Neural progenitor cell (in vitro differentiated cells): ENCODE measurements around the gene ELOVL6. TPM values are rescaled to one million over a fixed set of nuclear protein-coding genes. Genes with fewer than 3 reads are reported as not detected.

Experiments used
- DNase-seq: peaks from one replicate; pipeline ENCODE4 v3.0.0-alpha.2; 2016; ENCODE audit warnings: low spot score
- H2AFZ ChIP-seq: fragments of 200-600 bp; sonication (generic); replicated peaks from 2 replicates; pipeline ENCODE4 v1.6.1; 2016; ENCODE audit warnings: antibody characterized with exemption
- H3F3A ChIP-seq: fragments of 200-600 bp; sonication (generic); 2 replicates; pipeline ENCODE4 v1.6.1; 2016; ENCODE audit warnings: antibody characterized with exemption, low read depth
- H3K27ac ChIP-seq: fragments of 200-600 bp; sonication (generic); 2 replicates; pipeline ENCODE4 v1.5.1; 2016; ENCODE audit warnings: mild to moderate bottlenecking
- H3K27me3 ChIP-seq: fragments of 200-600 bp; sonication (generic); 2 replicates; pipeline ENCODE4 v1.6.1; 2016; ENCODE audit warnings: mild to moderate bottlenecking, moderate library complexity
- H3K36me3 ChIP-seq: fragments of 200-600 bp; sonication (generic); 2 replicates; pipeline ENCODE4 v1.5.1; 2016
- H3K4me1 ChIP-seq: fragments of 200-600 bp; sonication (generic); 2 replicates; pipeline ENCODE4 v1.6.1; 2016; ENCODE audit warnings: mixed run types
- H3K4me2 ChIP-seq: fragments of 200-600 bp; sonication (generic); 2 replicates; pipeline ENCODE4 v1.6.1; 2016
- H3K4me3 ChIP-seq: fragments of 200-600 bp; sonication (generic); 2 replicates; pipeline ENCODE4 v1.5.1; 2016
- H3K79me2 ChIP-seq: fragments of 200-600 bp; sonication (generic); 2 replicates; pipeline ENCODE4 v1.6.1; 2016; ENCODE audit warnings: low read depth
- H3K9ac ChIP-seq: fragments of 200-600 bp; sonication (generic); 2 replicates; pipeline ENCODE4 v1.6.1; 2016
- H3K9me3 ChIP-seq: fragments of 200-600 bp; sonication (generic); 2 replicates; pipeline ENCODE4 v1.5.1; 2016; ENCODE audit warnings: low read depth
- H4K20me1 ChIP-seq: fragments of 200-600 bp; sonication (generic); 2 replicates; pipeline ENCODE4 v1.6.1; 2016; ENCODE audit warnings: low read depth
- H3K27ac Mint-ChIP-seq: 3 replicates; pipeline ENCODE4 v1.8.0; 2021; ENCODE audit warnings: mixed read lengths
- H3K27me3 Mint-ChIP-seq: 2 replicates; pipeline ENCODE4 v1.8.0; 2022; ENCODE audit warnings: low read depth, mild to moderate bottlenecking, inconsistent platforms, moderate library complexity, mixed read lengths; ENCODE audit not compliant: insufficient read depth
- H3K36me3 Mint-ChIP-seq: 3 replicates; pipeline ENCODE4 v1.8.0; 2021; ENCODE audit warnings: mixed read lengths
- H3K4me1 Mint-ChIP-seq: 3 replicates; pipeline ENCODE4 v1.8.0; 2021; ENCODE audit warnings: mixed read lengths
- H3K4me3 Mint-ChIP-seq: 3 replicates; pipeline ENCODE4 v1.8.0; 2021; ENCODE audit warnings: mild to moderate bottlenecking, moderate library complexity, mixed read lengths
- H3K9me3 Mint-ChIP-seq: 3 replicates; pipeline ENCODE4 v1.8.0; 2020; ENCODE audit warnings: mixed read lengths
- EZH2 ChIP-seq: fragments of 200-600 bp; sonication (generic); IDR thresholded peaks from 2 replicates; pipeline ENCODE4 v1.6.1; 2017; ENCODE audit warnings: antibody characterized with exemption, mild to moderate bottlenecking, moderate library complexity
- EZH2phosphoT487 ChIP-seq: fragments of 200-600 bp; sonication (generic); IDR thresholded peaks from 2 replicates; pipeline ENCODE4 v1.6.1; 2017; ENCODE audit warnings: antibody characterized with exemption
- total RNA-seq: library from RNA; depleted of rRNA; stranded (reverse); fragments of >200 nt; gene quantifications from 2 replicates; pipeline ENCODE4 v1.2.3, GENCODE V29; 2015; ENCODE audit warnings: low replicate concordance
- TF ChIP-seq, protein P1 (sequence below): fragments of 200-600 bp; sonication (generic); IDR thresholded peaks from 2 replicates; pipeline ENCODE4 v1.5.1; 2017; ENCODE audit warnings: antibody characterized with exemption, mild to moderate bottlenecking

Gene ELOVL6, protein sequence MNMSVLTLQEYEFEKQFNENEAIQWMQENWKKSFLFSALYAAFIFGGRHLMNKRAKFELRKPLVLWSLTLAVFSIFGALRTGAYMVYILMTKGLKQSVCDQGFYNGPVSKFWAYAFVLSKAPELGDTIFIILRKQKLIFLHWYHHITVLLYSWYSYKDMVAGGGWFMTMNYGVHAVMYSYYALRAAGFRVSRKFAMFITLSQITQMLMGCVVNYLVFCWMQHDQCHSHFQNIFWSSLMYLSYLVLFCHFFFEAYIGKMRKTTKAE
- total RNA-seq = 45.9 and 54.4 TPM in 2 replicates

DNA sequence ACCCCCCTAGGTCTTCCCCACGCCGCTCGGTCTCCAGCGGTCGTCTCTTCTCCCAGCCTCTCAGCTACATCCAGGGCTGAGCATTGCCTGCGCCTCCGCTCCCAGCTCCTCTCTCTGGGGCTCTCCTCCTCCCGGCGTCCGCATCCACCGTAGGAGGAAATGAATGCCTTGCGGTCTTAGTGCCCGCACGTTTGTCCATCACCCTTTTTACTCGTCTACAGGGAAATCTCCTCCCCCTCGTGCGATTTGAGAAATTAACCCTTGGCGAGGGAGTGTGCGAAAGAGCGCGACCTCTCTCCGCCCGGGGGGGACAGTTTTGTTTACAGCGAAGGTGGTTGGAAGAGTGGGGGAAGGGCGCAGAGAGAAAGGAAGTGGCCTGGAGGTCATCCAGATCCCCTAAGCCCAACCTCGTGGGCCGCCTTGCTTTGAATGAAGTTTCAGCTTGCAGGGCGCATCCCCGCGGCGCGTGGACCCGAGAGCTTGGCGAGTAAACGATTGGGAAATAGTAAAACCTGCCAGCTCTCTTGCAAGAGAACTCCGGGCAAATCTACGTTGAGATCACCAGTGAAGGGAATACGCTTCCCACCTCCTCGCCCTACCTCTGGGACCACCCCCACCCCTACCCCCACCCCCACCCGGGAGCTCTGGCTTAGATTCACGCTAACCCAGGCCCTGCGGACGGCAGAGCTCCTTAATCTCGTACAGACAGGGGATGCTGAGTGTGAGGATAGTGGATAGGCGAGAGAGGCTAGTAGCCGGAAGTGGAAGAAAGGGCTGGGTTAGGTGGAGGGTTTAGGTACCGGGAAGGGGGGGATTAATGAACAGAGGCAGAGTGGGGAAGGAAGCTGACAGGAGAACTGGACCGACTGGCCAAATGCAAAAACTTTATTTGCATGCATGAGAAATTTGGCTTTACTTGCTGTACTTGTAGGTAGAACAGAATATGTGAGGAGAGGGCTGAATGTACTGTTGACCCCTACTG, at the start of gene ELOVL6:
TSS of gene ELOVL6 (minus strand) at position 181 of the 982 bp plus-strand sequence. CDS start 280 bp downstream, outside the sequence.
- Histone ChIP-seq H3K9ac (peak within 1 kb of the TSS; percentile 62), H2AFZ (peak within 1 kb of the TSS; percentile 75), H3K36me3 (no peaks in the 10 kb centered on the region), H3K27me3 (no peaks in the 10 kb centered on the region), H3K4me1 (peaks cover 40% of the 10 kb centered on the region), H3K27ac (peak within 1 kb of the TSS; percentile 92), H3K4me2 (peak within 1 kb of the TSS; percentile 96), H3F3A (peaks cover 58% of the 10 kb centered on the region), H4K20me1 (no peaks in the 10 kb centered on the region), H3K9me3 (no peaks in the 10 kb centered on the region), H3K4me3 (peak within 1 kb of the TSS; percentile 82), H3K79me2 (peaks cover 52% of the 10 kb centered on the region)
- Mint-ChIP-seq H3K27ac (peak within 1 kb of the TSS; percentile 99), H3K27me3 (peaks cover 7% of the 10 kb centered on the region), H3K4me1 (peaks cover 45% of the 10 kb centered on the region), H3K36me3 (peaks cover 1% of the 10 kb centered on the region), H3K4me3 (peak within 1 kb of the TSS; percentile 98), H3K9me3 (peaks cover 2% of the 10 kb centered on the region)
- TF ChIP-seq, protein P1, sequence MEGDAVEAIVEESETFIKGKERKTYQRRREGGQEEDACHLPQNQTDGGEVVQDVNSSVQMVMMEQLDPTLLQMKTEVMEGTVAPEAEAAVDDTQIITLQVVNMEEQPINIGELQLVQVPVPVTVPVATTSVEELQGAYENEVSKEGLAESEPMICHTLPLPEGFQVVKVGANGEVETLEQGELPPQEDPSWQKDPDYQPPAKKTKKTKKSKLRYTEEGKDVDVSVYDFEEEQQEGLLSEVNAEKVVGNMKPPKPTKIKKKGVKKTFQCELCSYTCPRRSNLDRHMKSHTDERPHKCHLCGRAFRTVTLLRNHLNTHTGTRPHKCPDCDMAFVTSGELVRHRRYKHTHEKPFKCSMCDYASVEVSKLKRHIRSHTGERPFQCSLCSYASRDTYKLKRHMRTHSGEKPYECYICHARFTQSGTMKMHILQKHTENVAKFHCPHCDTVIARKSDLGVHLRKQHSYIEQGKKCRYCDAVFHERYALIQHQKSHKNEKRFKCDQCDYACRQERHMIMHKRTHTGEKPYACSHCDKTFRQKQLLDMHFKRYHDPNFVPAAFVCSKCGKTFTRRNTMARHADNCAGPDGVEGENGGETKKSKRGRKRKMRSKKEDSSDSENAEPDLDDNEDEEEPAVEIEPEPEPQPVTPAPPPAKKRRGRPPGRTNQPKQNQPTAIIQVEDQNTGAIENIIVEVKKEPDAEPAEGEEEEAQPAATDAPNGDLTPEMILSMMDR = no peak
- no peak for TF ChIP-seq EZH2
- TF ChIP-seq EZH2phosphoT487 = no peak
- peak; percentile 93 for DNase-seq

DNA sequence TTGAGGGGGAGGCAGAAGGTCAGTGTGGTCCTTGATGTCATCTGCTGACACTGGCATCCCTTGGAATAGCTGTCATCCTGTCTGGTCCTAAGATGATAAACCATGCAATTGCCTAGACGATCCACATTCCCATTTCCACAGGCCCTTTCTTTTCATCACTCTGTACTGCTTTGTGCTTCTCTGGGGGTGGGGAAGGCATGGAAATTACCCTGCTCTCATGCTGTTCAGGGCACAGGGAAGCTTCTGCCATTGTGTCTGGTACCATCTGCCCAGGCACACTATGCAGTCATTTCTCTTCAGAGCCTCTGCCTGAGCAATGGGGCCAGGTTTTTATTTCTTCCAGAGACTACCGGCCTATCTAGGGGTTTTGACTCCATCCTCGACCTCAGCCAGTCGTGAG, 49.7 kb upstream of the ELOVL6 start:
- no peak overlapping the region for H3K4me2 ChIP-seq
- no peaks in the 10 kb centered on the region for H3K9me3 ChIP-seq
- no peak overlapping the region for H3K27ac ChIP-seq
- H3K36me3 Mint-ChIP-seq = no peaks in the 10 kb centered on the region
- peaks cover 8% of the 10 kb centered on the region for H3K4me1 Mint-ChIP-seq
- H3K27me3 Mint-ChIP-seq = peaks cover 5% of the 10 kb centered on the region
- H3K79me2 ChIP-seq = no peaks in the 10 kb centered on the region
- TF ChIP-seq, protein P1 = no peak
- TF ChIP-seq EZH2phosphoT487 = no peak
- no peak for TF ChIP-seq EZH2
- H3K27me3 ChIP-seq = no peaks in the 10 kb centered on the region
- no peaks in the 10 kb centered on the region for H3K4me1 ChIP-seq
- H3K27ac Mint-ChIP-seq = no peak overlapping the region
- no peaks in the 10 kb centered on the region for H3K36me3 ChIP-seq
- H3K4me3 Mint-ChIP-seq = no peak overlapping the region
- H3K4me3 ChIP-seq = no peak overlapping the region
- no peak overlapping the region for H2AFZ ChIP-seq
- no peaks in the 10 kb centered on the region for H3K9me3 Mint-ChIP-seq
- no peak overlapping the region for H3K9ac ChIP-seq
- no peaks in the 10 kb centered on the region for H3F3A ChIP-seq
- no peak for DNase-seq
- no peaks in the 10 kb centered on the region for H4K20me1 ChIP-seq

DNA sequence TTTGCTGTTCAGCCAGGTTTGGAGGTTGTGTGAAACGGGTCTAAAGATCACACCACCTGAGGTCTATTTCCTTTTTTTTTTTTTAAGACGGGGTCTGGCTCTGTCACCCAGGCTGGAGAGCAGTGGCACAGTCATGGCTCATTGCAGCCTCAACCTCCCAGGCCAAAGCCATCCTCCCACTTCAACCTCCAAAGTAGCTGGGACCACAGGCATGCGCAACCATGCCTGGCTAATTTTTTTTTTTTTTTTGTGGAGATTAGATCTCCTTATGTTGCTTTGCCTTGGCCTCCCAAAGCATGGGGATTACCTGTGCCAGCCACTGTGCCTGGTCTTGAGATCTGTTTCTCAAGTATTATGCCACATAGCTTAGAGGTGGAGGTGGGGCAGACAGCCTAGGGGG, 49.2 kb upstream of the ELOVL6 start:
- Histone ChIP-seq H3K79me2 (no peaks in the 10 kb centered on the region), H3F3A (no peaks in the 10 kb centered on the region), H2AFZ (no peak overlapping the region), H3K27me3 (no peaks in the 10 kb centered on the region), H3K4me2 (no peak overlapping the region), H3K9ac (no peak overlapping the region), H3K36me3 (no peaks in the 10 kb centered on the region), H3K9me3 (no peaks in the 10 kb centered on the region), H3K4me3 (no peak overlapping the region), H3K27ac (no peak overlapping the region), H3K4me1 (no peaks in the 10 kb centered on the region), H4K20me1 (no peaks in the 10 kb centered on the region)
- TF ChIP-seq EZH2phosphoT487 = no peak
- TF ChIP-seq, protein P1 = no peak
- TF ChIP-seq EZH2 = no peak
- Mint-ChIP-seq H3K27me3 (peaks cover 5% of the 10 kb centered on the region), H3K9me3 (no peaks in the 10 kb centered on the region), H3K4me3 (no peak overlapping the region), H3K4me1 (peaks cover 8% of the 10 kb centered on the region), H3K36me3 (no peaks in the 10 kb centered on the region), H3K27ac (no peak overlapping the region)
- no peak for DNase-seq
